Loucy (cell line): ENCODE results near the gene OVCH1.

Source experiments
- H2AFZ ChIP-seq: fragments of 200-600 bp; sonication (generic); 2 replicates; pipeline ENCODE4 v1.6.0; 2016; ENCODE audit warnings: antibody characterized with exemption, mild to moderate bottlenecking, low read length, moderate library complexity
- H3F3A ChIP-seq: fragments of 200-600 bp; 2 replicates; pipeline ENCODE4 v1.6.0; 2016; ENCODE audit warnings: antibody characterized with exemption, low read depth, mild to moderate bottlenecking
- H3K27me3 ChIP-seq: fragments of 200-600 bp; sonication (generic); 2 replicates; pipeline ENCODE4 v1.6.1; 2014; ENCODE audit warnings: low read length, mild to moderate bottlenecking; ENCODE audit not compliant: insufficient read depth, poor library complexity, severe bottlenecking
- H3K36me3 ChIP-seq: fragments of 200-600 bp; sonication (generic); 2 replicates; pipeline ENCODE4 v1.6.1; 2016; ENCODE audit warnings: low read length; ENCODE audit not compliant: insufficient read depth
- H3K4me1 ChIP-seq: fragments of 200-600 bp; sonication (generic); 2 replicates; pipeline ENCODE4 v1.5.1; 2014; ENCODE audit warnings: low read length, mild to moderate bottlenecking; ENCODE audit not compliant: insufficient read depth, poor library complexity, severe bottlenecking
- H3K4me2 ChIP-seq: fragments of 200-600 bp; sonication (generic); 2 replicates; pipeline ENCODE4 v1.6.0; 2014; ENCODE audit warnings: antibody characterized with exemption, low read length, low read depth, mild to moderate bottlenecking; ENCODE audit not compliant: poor library complexity, severe bottlenecking
- H3K4me3 ChIP-seq: fragments of 200-600 bp; sonication (generic); 2 replicates; pipeline ENCODE4 v1.5.1; 2014; ENCODE audit warnings: low read length, mild to moderate bottlenecking, mixed read lengths; ENCODE audit not compliant: poor library complexity, severe bottlenecking
- H3K79me2 ChIP-seq: fragments of 200-600 bp; sonication (generic); 2 replicates; pipeline ENCODE4 v1.6.1; 2014; ENCODE audit warnings: low read length; ENCODE audit not compliant: insufficient read depth
- H3K9ac ChIP-seq: fragments of 200-600 bp; sonication (generic); 2 replicates; pipeline ENCODE4 v1.6.0; 2014; ENCODE audit warnings: mild to moderate bottlenecking, low read depth, low read length, moderate library complexity; ENCODE audit not compliant: poor library complexity, severe bottlenecking
- H3K9me2 ChIP-seq: fragments of 200-600 bp; sonication (generic); replicated peaks from 2 replicates; pipeline ENCODE4 v1.6.1; 2016; ENCODE audit warnings: low read depth, low read length, mixed read lengths
- H3K9me3 ChIP-seq: fragments of 200-600 bp; sonication (generic); 2 replicates; pipeline ENCODE4 v1.6.1; 2014; ENCODE audit warnings: mild to moderate bottlenecking, antibody characterized with exemption, low read length, low read depth; ENCODE audit not compliant: insufficient read depth
- H4K20me1 ChIP-seq: fragments of 200-600 bp; sonication (generic); 2 replicates; pipeline ENCODE4 v1.6.0; 2014; ENCODE audit warnings: antibody characterized with exemption, low read length, mild to moderate bottlenecking; ENCODE audit not compliant: insufficient read depth, poor library complexity, severe bottlenecking
- EZH2phosphoT487 ChIP-seq: fragments of 200-600 bp; IDR thresholded peaks from 2 replicates; pipeline ENCODE4 v1.6.1; 2018; ENCODE audit warnings: antibody characterized with exemption, mild to moderate bottlenecking, moderate library complexity, borderline replicate concordance
- TF ChIP-seq, protein P1 (sequence below): fragments of 200-600 bp; sonication (generic); conservative IDR thresholded peaks from 2 replicates; pipeline ENCODE4 v1.5.1; 2014; ENCODE audit warnings: mild to moderate bottlenecking, antibody characterized with exemption, low read length

OVCH1 gene

DNA sequence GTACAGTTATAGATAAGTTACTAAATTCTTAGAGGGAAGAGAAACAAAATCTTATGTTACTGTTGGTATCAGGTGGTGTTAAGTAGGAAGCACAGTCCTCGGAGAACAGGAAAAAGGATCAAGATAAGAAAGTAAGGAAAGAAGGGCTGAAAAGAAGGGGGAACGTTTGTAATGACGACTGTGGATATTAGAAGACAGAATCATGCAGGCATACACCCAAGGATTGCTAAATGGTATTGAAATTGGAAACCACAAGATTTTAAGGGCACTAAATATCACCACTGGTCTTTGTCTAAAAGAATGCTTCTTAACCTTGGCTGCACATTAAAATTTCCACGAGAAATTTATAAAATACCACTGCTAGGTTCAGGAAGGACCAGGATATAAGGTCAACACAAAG, 82.4 kb downstream of the OVCH1 start:
- H2AFZ ChIP-seq: no peak overlapping the region
- TF ChIP-seq EZH2phosphoT487: no peak
- TF ChIP-seq, protein P1, sequence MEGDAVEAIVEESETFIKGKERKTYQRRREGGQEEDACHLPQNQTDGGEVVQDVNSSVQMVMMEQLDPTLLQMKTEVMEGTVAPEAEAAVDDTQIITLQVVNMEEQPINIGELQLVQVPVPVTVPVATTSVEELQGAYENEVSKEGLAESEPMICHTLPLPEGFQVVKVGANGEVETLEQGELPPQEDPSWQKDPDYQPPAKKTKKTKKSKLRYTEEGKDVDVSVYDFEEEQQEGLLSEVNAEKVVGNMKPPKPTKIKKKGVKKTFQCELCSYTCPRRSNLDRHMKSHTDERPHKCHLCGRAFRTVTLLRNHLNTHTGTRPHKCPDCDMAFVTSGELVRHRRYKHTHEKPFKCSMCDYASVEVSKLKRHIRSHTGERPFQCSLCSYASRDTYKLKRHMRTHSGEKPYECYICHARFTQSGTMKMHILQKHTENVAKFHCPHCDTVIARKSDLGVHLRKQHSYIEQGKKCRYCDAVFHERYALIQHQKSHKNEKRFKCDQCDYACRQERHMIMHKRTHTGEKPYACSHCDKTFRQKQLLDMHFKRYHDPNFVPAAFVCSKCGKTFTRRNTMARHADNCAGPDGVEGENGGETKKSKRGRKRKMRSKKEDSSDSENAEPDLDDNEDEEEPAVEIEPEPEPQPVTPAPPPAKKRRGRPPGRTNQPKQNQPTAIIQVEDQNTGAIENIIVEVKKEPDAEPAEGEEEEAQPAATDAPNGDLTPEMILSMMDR: no peak

GRCh38 chr12:29414368-29414767, 83.1 kb downstream of the OVCH1 start:
- H3K9me2 ChIP-seq: no peaks in the 10 kb centered on the region
- H2AFZ ChIP-seq: no peak overlapping the region
- H3K4me3 ChIP-seq: no peak overlapping the region
- H3K36me3 ChIP-seq: no peaks in the 10 kb centered on the region
- H3K9me3 ChIP-seq: no peaks in the 10 kb centered on the region
- H3K4me2 ChIP-seq: no peak overlapping the region
- TF ChIP-seq EZH2phosphoT487: no peak
- TF ChIP-seq, protein P1: no peak
- no peaks in the 10 kb centered on the region for H4K20me1 ChIP-seq
- H3K79me2 ChIP-seq: no peaks in the 10 kb centered on the region
- H3F3A ChIP-seq: no peaks in the 10 kb centered on the region
- no peak overlapping the region for H3K9ac ChIP-seq
- no peaks in the 10 kb centered on the region for H3K4me1 ChIP-seq
- peaks cover 3% of the 10 kb centered on the region for H3K27me3 ChIP-seq

More for the DNA sequence above, 82.4 kb downstream of the OVCH1 start:
- Histone ChIP-seq H3K9ac (no peak overlapping the region), H4K20me1 (no peaks in the 10 kb centered on the region), H3K4me2 (no peak overlapping the region), H3F3A (no peaks in the 10 kb centered on the region), H3K9me2 (no peaks in the 10 kb centered on the region), H3K9me3 (no peaks in the 10 kb centered on the region), H3K36me3 (no peaks in the 10 kb centered on the region), H3K27me3 (peaks cover 3% of the 10 kb centered on the region), H3K4me1 (no peaks in the 10 kb centered on the region), H3K4me3 (no peak overlapping the region), H3K79me2 (no peaks in the 10 kb centered on the region)

GRCh38 chr12:29405561-29405960, 91.9 kb downstream of the OVCH1 start:
- no peaks in the 10 kb centered on the region for H4K20me1 ChIP-seq
- H3K9ac ChIP-seq: no peak overlapping the region
- no peak overlapping the region for H3K4me3 ChIP-seq
- no peaks in the 10 kb centered on the region for H3K27me3 ChIP-seq
- H3K36me3 ChIP-seq: no peaks in the 10 kb centered on the region
- TF ChIP-seq, protein P1: no peak
- TF ChIP-seq EZH2phosphoT487: no peak
- H3K79me2 ChIP-seq: no peaks in the 10 kb centered on the region
- H3K9me2 ChIP-seq: no peaks in the 10 kb centered on the region
- no peaks in the 10 kb centered on the region for H3F3A ChIP-seq
- H3K4me1 ChIP-seq: no peaks in the 10 kb centered on the region
- H3K4me2 ChIP-seq: no peak overlapping the region
- H3K9me3 ChIP-seq: no peaks in the 10 kb centered on the region
- H2AFZ ChIP-seq: no peak overlapping the region
